DMS 273 (cell line): ENCODE data around the gene TRIM16.
"Not testable (repeated sequence)": the region's sequence is repeated elsewhere in the genome, so short reads cannot be mapped to it uniquely, and the experiment has no call there.

Source experiments
- DNase-seq: peaks from one replicate; lab custom pipeline; 2025; ENCODE audit not compliant: unreplicated experiment; lab: John Stamatoyannopoulos, UW

The TRIM16 gene

DNA sequence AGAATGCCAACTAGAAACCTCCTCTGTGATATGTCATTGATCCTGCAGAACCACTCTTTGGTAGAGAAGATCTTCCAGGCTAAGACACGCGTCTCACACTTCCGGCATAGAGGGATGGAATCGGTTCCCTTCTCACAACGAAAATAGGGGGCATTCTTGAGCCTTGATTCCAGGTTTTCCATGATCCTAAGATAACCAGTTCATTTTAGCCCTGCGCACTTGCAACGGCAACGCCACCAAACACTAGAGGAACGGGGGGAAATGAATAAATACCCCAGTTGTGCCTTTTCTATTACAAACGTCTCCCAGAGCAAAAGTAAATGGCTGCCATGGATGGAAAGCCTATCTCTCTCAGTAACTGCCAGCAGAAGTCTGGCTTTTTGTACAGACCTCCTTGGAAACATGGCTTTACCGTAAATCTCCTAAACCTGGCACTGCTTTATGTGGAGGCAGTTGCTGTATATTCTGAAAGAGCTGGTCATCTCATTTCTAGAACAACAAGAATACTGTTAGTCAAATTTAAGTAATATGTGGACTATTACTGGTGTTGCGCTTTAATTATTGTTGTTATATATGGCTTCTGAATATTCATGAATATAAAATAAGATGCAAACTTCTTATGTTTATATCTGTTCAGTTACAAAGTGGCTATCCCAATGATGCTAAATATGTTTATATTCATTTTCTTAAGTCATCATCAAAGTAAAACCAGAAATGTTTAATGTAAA is 64.6 kb downstream of the TRIM16 start, which contains the start of gene FBXW10B:
Gene FBXW10B, minus strand, starts transcription at position 374 of the 728 bp plus-strand sequence. Its CDS starts 192 bp downstream, at position 182.
- not testable (repeated sequence) for DNase-seq

DNA sequence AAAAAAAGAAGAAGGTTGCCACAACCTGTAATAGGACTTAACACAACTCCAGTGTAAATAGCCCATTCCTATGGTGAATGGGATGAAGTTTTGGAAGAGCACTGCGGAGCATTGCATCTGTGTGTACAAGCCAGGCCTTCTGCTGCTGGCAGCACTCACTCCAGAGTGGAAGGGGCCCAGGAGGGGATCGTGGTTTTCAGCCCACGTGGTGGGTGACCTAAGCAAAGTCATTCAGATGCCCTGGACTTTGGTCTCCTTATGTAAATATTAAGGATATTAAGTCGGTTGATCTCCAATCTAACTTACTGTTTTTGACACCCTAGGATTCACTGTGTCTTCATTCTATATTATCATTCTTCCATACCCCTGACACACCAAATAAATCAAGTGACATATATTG is 67.3 kb downstream of the TRIM16 start:
- not testable (repeated sequence) for DNase-seq

DNA sequence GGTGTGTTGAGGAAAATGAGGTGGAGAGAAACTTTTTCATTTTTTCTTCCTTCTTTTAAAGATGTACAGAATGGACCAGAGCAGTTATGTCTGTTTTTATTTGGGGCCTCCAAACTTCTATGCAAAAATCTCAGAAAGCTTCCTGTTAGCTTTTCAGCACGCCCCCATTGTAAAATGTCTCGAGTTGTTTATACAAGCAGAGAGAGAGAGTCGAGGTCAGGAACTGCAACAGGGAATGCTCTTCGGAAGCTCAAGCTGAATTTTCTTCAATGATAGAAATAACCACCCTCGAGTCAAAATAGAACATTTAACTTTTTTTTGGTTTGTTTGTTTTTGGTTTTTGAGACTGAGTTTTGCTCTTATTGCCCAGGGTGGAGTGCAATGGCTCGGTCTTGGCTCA is 68.3 kb downstream of the TRIM16 start:
- not testable (repeated sequence) for DNase-seq

DNA sequence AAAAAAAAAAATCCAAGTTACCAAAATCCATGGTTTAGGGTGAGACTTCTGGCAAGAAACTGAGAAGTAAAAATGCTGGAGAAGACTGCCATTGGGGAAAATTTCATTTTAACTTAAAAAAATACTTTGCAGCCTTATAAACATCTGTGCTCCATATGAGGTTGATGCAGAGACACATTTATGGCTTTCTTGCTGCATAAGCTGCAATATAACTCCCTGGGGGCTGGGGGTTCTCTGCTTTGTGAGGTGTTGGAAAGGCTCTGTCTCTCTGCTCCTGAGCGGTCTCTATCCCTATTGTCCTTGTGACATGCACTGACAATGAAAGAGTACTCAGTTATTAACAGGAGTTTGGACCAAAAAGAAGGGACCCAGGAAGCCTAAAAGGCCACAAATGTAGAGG is 71.0 kb downstream of the TRIM16 start:
- not testable (repeated sequence) for DNase-seq

DNA sequence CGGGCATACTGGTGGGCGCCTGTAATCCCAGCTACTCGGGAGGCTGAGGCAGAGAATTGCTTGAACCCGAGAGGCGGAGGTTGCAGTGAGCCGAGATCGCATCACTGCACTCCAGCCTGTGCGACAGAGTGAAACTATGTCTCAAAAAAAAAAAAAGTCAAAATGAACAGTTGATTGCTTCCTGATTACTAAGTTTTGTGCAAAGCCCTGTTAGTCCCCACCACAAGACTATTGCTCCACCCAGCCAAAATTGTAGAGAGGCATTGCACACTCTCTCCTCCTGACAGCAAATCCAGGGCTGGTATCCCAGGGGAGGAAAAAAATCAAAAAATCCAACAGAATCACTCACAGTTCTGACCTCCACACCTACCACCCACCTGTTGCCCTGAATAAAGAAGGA is 91.2 kb downstream of the TRIM16 start:
- not testable (repeated sequence) for DNase-seq

- DNase-seq, result not testable (repeated sequence)
Measured at GRCh38 chr17:15591986-15592385, 92.1 kb downstream of the TRIM16 start.

DNA sequence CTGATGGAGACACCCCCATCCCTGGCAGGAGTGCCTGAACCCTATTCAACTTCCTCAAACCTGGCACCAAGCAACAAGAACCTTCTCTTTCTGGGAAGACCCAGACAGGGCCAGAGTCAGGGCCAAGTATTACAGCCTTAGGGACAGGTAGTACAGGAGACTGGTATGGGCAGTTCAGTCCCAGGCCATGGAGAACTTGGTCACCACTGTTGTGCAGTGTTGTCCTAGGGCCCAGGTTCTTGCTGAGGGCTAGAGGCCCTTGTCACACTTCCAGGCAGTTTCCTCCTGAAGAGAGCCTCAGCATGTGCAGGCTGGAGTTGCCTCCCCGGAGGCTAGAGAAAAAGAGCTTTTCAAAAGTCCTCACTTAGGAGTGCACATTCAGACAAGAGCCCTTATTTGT is 93.3 kb downstream of the TRIM16 start:
- DNase-seq, result not testable (repeated sequence)

DNA sequence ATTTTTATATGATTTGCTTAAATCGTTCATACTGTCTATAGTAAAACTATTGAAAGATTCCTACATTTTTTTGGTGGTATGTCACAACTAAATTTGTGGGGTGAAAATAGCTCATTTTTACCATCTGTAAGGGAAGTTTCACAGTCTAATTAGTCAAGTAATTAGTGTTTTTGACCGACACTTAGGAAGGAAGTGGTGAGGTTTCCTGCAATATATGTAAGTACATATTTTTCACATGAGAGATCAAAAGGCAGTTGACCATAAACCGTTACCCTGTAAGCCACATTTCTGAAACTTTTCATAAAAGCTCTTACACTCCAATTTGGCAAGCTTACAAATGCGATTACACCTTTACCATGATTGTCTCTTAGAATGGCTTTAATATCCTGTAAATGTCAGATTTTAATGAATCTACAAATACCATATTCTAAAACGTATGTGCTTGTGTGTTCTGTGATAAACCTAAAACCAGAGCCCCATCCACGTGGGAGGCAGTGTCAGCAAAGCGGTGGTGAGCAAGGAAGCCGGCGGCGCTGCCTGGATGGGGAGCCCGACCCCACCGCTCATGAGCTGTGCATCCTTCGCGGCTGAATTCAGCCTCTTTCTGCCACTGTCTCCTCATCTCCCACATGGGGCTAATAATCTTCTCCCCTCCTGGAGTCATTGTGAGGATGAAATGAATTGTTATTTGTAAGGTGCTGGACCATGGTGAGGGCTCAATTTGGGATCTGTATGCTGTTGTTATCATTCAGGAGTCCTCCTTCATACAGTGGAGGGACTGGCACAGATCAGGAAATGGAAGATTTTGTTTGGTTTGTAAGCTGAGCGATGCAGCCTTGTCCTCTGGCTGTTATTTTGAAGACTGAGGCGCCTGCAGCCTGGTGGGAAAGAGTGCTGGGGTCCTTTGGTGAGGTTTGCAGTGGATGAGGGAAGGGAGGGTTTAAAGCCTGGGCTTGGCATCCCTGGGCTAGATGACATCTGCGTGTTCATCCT is 94.3 kb downstream of the TRIM16 start:
- DNase-seq, result not testable (repeated sequence)

GRCh38 chr17:15588017-15588416 is 96.1 kb downstream of the TRIM16 start:
- DNase-seq, result not testable (repeated sequence)

GRCh38 chr17:15583313-15583712 is 100.8 kb downstream of the TRIM16 start:
- not testable (repeated sequence) for DNase-seq

- not testable (repeated sequence) for DNase-seq
Measured at GRCh38 chr17:15581462-15581861, 102.6 kb downstream of the TRIM16 start.
